WERI-Rb-1 (cell line): ENCODE data around the gene ENTHD1.

Experiments
- DNase-seq: peaks from one replicate; pipeline ENCODE4 v3.0.0-alpha.2; 2020
- H3K27ac ChIP-seq: fragments of 250-450 bp; sonication (Bioruptor Pico); 2 replicates; pipeline ENCODE4 v1.5.1; 2020; ENCODE audit warnings: mild to moderate bottlenecking, moderate library complexity
- H3K27me3 ChIP-seq: fragments of 250-450 bp; sonication (Bioruptor Pico); 2 replicates; pipeline ENCODE4 v1.5.1; 2021; ENCODE audit warnings: mild to moderate bottlenecking, low read depth, moderate library complexity; ENCODE audit not compliant: insufficient read depth, severe bottlenecking
- H3K36me3 ChIP-seq: fragments of 250-450 bp; sonication (Bioruptor Pico); 2 replicates; pipeline ENCODE4 v1.5.1; 2020; ENCODE audit warnings: mild to moderate bottlenecking, moderate library complexity
- H3K4me3 ChIP-seq: 2 replicates; pipeline ENCODE4 v1.5.1; 2011; ENCODE audit warnings: low read depth, mild to moderate bottlenecking, control low read depth, low read length
- H3K9me3 ChIP-seq: fragments of 250-450 bp; sonication (Bioruptor Pico); 2 replicates; pipeline ENCODE4 v1.5.1; 2021; ENCODE audit warnings: mild to moderate bottlenecking, moderate library complexity; ENCODE audit not compliant: severe bottlenecking
- CTCF ChIP-seq: IDR thresholded peaks from 2 replicates; pipeline ENCODE4 v1.5.1; 2011; ENCODE audit warnings: low read depth, mild to moderate bottlenecking, control low read depth, inconsistent platforms, low read length

The ENTHD1 gene

DNA sequence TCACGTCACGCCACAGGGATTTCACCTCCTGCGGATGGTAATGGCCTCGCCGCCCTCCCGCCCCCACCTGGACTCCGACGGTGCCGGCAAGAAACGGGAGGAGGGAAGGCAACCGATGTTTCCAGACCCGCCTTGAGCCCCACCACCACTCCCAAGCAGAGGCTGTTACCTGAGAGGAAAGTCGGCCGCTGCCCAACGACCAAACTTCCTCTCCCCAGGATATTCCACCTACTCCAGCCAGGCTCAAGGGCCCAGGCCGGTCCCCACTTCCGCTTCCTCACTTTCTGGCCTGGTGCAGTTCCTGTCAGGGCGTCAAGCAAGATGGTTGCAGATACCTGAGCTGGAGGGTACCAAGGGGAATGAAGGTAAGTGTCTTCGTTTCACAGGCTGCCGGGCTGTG lies at the start of gene ENTHD1:
Gene ENTHD1 (minus strand): TSS at position 235 of the 400 bp plus-strand sequence. CDS start 6,012 bp downstream, outside the sequence.
- Histone ChIP-seq H3K4me3 (no peak within 1 kb of the TSS), H3K27ac (no peak within 1 kb of the TSS), H3K9me3 (no peaks in the 10 kb centered on the region), H3K27me3 (no peaks in the 10 kb centered on the region), H3K36me3 (no peaks in the 10 kb centered on the region)
- no peak for TF ChIP-seq CTCF
- no peak for DNase-seq

DNA sequence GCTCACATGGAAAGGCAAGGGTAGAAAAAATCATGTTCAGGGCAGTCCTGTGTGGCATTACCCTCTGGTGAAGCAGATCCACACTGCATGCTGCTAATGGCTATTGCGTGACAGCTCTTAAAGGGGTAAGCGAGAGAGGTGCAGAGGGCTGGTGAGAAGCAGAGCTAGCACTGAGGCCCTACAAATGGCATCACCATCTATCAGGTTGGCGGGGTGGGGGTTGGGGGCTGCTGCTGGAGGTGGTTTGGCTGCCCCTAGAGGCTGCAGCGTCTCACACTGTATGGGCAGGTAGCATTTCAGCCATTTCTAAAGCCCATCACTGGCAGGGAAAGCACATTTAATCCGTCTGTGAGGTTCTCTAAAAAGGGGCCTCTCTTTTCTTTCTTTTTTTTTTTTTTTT lies 49.8 kb upstream of the ENTHD1 start:
- Histone ChIP-seq H3K9me3 (no peaks in the 10 kb centered on the region), H3K4me3 (no peak overlapping the region), H3K27ac (no peak overlapping the region), H3K36me3 (no peaks in the 10 kb centered on the region), H3K27me3 (no peaks in the 10 kb centered on the region)
- DNase-seq = peak; percentile 78
- peak; percentile 77 for TF ChIP-seq CTCF

- no peaks in the 10 kb centered on the region for H3K27me3 ChIP-seq
- no peak for TF ChIP-seq CTCF
- no peaks in the 10 kb centered on the region for H3K9me3 ChIP-seq
- DNase-seq = no peak
- no peak overlapping the region for H3K27ac ChIP-seq
- H3K36me3 ChIP-seq = no peaks in the 10 kb centered on the region
- no peak overlapping the region for H3K4me3 ChIP-seq
These were observed 49.1 kb upstream of the ENTHD1 start for GRCh38 chr22:39942439-39943230.

DNA sequence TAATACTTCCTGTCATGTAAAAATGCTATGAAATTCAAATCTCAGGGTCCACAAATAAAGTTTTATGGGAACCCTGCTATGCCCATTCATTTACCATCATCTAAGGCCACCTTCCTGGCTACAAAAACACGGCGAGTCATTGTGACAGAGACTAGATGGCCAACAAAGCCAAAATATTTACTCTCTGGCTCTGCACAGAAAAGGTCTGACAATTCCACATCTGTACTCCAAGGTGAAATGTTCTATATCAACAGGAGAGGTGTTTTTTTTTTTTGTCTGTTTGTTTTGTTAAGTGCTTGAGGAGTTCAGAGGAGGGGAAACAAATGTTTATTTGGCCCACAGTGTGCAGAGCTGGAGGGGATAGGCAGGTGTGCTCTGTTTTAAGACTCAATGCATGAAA lies 48.0 kb upstream of the ENTHD1 start:
- no peak for DNase-seq
- Histone ChIP-seq H3K4me3 (no peak overlapping the region), H3K9me3 (no peaks in the 10 kb centered on the region), H3K36me3 (no peaks in the 10 kb centered on the region), H3K27me3 (no peaks in the 10 kb centered on the region), H3K27ac (no peak overlapping the region)
- TF ChIP-seq CTCF = no peak

DNA sequence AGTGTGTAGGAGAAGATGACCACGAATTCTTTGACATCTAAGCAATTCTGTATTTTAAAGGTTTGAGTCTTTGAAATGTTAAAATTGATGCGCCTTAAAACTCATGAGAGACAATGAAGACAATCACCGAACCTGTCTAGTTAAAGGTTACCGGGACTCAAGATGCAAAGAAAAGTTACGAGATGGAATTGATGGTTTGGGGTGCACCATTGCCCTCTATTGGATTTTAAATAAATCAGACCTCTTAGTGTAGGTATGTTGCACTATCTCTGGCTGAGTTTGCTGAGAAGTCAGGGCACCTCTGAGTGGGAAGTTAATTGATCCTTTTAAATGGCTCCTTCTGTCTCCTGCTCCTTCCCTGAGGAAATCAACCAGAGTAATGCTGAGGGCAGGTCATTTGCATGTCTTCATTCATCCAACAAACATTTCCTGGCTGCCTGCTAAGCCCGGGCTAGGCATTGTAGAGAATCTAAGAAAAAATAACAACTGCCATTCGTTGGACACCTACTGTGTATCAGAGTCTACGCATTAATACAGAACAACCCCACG lies 47.3 kb upstream of the ENTHD1 start:
- no peak for DNase-seq
- Histone ChIP-seq H3K36me3 (no peaks in the 10 kb centered on the region), H3K27ac (no peak overlapping the region), H3K4me3 (no peak overlapping the region), H3K9me3 (no peaks in the 10 kb centered on the region), H3K27me3 (no peaks in the 10 kb centered on the region)
- no peak for TF ChIP-seq CTCF
